Activated CD4-positive, alpha-beta T cell treated with anti-CD3 and anti-CD28 coated beads, Interleukin-10, Interleukin-2, amounts not matched to agents 100 ng/mL and 50 ng/mL, durations not matched to agents 16 hours and 8 hours (primary cell): ENCODE results near the gene ARHGAP30.
"Not testable (repeated sequence)": the region's sequence is repeated elsewhere in the genome, so short reads cannot be mapped to it uniquely, and the experiment has no call there.

Experiments used
- DNase-seq: peaks from one replicate; pipeline ENCODE4 v3.0.0-alpha.2; 2020

ARHGAP30 gene

DNA sequence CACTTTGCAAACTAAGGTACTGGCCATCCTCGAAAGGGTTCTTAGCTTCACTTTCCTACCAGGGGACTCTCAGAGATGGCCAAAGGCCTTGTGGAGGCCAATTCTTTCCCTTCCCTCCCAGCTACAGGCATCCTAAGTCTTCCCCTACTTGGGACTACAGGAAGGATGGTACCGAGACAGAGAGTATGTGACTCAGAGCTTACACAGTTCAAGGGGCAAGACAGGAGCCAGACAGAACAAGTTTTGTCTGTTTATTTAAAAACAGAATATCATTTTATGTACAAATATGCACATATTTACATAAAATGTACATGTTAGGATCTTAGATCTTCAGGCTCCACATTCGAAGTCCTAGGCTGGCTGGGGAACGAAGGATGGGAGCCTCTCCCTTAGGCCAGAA lies 1.1 kb upstream of the ARHGAP30 start:
- no peak for DNase-seq

DNA sequence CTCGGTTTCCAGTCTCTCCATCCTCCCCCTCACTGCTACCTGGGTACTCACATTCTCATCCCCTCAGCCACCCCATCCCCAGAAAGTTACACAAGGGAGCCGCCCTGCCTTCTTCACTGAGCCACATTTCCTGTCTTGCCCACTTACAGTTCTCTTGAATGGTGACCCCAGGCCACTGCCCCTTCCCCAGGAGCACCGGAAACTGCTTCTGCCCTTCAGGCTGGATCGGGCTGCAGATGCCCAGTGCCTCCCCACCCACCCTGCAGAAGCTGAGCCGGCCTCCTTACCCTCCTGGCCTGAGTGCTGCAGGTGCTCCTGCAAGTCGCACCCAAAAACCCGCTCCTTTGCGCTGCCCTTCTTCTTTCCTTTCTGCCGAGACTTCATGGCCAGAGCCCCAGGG lies 450 bp downstream of the ARHGAP30 start:
- peak; percentile 24 for DNase-seq

DNA sequence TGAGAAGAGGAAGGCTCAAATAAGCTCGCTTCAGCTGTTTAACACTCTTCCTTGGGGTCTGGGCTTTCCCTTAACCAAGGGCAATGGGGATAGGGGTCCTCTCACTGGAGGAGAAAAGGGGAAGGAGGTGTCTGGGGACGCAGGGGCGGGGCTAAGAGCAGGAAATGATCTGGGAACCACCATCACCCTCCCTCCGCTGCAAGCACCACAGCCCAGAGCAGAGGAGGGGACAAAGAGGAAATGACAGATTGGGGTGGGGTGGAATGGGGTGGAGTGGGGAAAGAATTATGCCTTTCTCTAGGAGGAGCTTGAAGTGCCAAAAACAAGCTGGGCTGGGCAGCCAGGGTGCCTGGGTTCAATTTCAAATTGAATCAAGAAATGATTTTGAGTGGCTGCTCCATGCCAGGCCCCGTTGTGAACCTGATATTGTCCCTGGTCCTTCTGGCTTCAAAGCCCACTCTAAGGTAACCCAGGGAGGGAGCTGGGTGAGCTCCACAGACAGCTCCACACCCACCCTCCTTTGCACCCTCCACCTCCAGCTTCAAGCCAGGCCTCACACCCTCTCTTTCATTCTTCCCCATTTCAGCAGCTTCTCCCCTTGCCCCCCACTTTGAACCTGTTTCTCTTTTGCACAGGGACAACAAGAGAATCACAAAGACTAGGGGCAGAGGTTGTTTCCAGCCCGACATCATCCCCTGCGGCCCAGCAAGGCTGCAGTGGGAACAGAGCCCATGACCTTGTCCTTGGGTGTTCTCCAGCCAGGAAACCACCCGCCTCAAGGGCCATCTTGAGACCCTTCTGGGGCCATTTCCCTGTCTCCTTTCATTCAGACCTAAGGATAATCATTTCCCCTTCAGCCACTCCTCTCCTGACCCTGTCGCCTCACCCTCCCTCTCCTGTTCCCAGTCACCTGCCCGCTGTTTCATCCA lies 1.1 kb downstream of the ARHGAP30 start:
- peak; percentile 91 for DNase-seq

DNA sequence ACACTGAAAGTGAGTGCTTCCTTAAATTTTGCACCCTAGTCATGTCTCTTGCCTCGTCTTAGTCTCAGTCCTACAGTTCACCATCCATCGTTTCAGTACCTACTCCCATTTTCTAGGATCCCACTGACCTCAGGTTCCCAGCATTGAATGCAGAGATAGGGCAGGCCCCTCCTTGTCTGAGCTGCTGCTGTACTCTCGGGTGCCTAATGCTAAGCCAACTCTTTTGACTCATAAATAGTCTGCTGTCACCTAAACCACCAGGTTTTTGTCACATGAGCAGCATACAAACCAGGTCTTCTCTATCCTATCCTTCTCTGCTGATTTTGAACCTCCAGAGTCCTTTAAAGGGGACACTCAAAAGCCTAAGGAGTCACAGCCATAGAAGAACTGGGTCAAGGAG lies 3.0 kb downstream of the ARHGAP30 start:
- DNase-seq, result peak; percentile 55

DNA sequence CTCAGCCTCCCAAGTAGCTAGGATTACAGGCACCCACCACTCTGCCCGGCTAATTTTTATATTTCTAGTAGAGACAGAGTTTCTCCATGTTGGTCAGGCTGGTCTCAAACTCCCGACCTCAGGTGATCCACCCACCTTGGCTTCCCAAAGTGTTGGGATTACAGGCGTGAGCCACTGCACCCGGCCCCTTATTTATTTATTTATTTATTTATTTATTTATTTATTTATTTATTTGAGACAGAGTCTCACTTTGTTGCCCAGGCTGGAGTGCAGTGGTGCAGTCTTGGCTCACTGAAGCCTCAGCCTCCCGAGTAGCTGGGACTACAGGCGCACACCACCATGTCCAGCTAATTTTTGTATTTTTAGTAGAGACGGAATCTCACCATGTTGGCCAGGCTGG lies 4.0 kb downstream of the ARHGAP30 start:
- not testable (repeated sequence) for DNase-seq

DNA sequence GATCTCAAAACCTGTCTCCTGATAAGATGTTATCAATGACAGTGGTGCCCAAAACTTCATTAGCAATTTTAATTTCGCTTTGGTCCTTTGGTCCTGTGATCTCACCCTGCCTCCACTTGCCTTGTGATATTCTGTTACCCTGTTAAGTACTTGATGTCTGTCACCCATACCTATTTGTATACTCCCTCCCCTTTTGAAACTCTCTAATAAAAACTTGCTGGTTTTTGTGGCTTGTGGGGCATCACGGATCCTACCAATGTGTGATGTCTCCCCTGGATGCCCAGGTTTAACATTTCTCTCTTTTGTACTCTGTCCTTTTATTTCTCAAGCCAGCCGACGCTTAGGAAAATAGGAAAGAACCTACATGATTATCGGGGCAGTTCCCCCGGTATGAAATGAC lies 5.8 kb downstream of the ARHGAP30 start:
- not testable (repeated sequence) for DNase-seq

DNA sequence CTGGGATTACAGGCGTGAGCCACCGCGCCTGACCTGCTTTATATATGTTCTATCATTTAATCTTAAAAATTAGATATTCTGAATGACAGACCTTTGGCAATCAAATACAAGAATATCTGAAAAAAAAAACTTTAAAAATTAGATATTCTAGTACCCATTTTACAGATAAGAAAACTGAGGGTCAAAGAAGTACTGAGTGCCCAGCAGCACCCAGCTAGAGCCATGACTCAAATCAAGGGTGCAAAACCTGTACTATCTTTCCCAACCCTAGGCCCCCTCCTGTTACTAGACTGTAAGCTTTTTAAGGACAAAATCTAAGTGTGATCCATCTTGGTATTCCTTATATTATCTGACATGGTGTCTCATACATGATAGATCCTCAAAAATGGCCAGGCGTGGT lies 8.3 kb downstream of the ARHGAP30 start:
- no peak for DNase-seq

DNA sequence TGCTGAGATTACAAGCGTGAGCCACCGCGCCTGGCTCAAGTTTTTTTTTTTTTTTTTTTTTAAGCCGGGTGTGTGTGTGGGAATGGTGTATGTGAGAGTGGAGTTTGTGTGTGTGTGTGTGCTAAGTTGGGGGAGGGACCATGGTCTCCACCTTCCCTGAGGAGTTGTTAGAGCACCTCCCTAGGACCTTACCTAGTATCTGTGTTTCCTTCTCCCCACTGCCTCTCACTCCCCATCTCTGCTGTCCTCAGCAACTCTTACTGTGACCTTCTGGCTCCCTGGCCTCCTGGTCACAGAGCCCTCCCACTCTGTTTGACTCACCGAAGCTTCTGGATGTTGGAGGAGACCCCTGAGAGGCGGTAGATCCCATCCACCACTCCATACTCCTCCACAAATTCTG lies 10.4 kb downstream of the ARHGAP30 start:
- DNase-seq, result no peak

DNA sequence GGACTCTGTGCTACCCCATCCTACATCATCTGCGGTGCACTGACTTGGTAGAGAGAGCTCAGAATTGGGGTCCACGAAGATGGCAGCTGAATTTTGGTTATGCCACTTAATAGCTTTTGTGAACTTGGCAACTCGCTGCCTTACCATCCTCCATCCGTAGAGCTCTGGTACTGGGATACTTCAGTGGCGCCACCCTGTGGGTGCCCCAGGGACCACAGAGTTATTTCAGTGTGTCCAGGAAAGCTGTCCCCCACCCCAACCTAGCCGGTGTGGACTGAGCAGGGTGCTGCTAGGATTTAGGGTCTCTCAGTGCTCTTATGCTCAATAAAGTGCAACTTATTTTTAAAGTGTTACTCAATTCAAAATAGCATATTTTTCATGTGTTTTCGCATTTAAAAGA lies 14.9 kb downstream of the ARHGAP30 start:
- no peak for DNase-seq

DNA sequence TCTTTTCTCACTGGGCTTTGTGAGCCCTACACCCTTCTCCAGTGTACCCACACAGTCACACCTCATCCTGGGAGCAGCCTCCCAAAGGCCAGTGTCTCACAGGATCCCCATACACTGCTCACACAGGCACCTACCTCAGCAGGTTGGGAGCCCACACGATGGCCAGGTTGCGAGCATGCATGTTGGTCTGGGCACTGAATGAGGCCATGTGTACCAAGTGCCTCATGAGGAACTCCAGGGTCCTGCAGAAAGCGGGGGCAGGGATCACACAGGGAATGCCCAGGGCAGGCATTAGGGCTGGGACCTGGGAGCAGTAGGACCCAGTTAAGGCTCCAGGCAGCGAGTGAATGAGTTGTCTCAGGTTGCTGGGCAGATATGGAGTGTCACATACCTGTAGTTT lies 15.5 kb downstream of the ARHGAP30 start:
- DNase-seq, result no peak

DNA sequence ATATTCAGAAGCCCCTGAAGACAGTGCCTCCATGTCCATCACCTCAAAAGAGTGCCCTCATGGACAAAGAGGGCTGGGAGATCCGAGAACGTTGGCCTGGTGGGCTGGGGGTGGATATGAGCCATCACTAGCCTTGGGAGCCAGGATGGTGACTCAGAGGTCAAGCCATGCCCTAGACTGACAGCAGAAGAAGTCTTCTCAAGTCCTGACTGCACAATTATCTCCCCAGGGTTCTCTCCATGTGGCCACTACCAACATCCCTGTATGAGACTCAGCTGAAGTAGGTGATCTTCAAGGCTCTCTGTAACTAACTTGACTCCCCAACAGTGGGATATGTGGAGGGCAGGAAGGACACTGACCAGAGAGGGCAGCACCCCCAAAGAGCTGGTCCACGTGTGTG lies 16.8 kb downstream of the ARHGAP30 start:
- DNase-seq, result no peak

DNA sequence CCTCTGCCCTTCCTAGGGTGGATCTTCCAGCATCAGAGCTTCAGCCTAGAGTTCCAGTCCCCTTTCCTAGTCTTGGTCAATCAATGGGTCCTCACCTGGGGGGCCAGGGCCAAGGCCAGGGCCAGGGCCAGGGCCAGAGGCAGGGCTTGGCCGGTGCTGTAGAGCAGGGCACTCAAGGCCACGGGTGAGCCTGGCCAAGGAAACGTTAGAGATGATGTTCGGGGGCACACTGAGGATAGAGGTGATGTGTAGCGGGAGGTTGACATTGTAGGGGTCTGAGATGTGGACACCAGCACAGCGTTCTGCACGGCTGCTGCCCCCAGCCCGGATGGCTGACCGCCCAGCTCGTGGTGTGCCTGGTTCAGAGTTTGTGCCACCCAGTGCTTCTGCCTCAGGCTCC lies 18.5 kb downstream of the ARHGAP30 start:
- no peak for DNase-seq

DNA sequence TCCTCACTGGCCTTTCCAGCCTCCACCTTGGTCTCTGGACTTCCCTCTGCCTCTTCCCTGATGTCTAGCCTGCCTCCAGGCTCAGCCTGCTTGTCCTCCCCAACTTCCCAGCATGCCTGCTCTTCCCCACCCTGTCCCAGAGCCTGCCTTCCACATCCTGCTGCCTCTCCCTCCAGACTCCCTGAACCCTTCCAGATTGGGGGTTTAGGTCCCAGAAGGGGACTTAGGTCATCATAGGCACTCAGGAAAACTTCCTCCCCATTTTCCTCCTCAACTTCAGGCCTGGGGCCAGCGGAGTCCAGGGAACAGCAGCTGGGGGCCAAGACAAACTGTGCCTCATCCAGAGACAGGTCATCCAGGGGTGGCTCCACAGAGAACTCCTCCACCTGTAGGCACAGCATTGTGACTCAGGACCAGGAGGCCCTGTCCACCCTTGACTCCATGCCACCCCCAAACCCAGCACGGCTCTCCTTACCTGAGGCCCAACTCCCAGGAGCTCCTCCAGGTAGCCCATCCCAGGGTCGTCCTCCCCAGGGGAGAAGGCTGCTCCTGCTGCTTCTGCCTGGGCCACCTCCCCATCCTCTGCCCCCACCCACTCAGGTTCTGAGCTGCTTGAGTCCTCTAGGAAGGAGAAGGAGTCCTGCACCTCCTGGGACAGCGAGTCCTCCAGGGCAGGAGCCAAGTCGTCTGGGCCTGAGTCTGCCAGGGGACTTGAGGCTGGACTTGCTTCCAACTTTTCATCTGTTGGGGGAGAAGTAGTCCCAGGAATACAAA lies 20.6 kb downstream of the ARHGAP30 start:
- DNase-seq, result no peak

DNA sequence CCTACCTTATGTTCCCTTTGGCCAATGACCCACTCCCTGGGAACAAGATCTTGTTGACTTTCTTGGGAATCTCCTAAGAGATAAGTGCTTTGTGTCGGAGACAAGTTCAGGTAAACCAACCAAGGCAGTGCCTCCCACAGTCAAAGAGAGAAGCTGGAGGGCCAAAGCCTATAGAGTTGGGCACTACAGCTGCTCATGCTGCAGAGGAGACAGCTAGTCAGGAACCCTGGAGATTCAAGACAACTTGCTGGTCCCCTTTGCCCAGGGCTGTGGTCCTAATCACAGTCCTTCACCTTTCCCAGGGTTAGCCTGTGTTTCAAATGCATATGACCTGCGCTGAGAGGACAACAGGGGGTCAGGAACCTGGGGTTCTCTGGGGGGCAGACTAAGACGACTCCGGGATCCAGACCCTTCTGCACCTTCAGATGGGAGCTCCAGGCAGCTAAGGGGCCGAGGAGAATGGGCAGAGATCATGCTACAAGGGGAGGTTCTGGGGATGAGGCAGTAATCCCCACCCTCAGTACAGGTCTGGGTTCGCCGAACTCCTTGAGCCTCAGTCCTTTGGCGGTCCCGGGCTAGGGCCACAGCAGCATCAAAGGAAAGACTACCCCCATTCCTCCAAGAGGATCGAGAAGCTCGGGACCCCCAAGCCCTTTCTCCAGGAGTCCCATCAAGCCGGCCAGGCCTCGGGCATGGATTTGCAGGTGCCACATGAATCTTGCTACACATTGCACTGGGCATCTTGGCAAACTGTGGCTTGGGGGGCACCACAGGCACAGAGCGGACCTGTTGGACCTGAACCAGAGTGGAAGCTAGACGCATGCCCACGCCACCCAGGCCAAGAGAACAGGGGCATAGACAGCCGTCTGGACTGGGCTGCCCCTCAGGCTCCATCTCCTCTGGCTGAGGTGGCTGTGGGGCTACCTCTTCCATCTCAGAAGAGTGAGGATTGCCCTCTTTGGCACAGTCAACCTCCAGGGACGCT lies 22.0 kb downstream of the ARHGAP30 start:
- no peak for DNase-seq

DNA sequence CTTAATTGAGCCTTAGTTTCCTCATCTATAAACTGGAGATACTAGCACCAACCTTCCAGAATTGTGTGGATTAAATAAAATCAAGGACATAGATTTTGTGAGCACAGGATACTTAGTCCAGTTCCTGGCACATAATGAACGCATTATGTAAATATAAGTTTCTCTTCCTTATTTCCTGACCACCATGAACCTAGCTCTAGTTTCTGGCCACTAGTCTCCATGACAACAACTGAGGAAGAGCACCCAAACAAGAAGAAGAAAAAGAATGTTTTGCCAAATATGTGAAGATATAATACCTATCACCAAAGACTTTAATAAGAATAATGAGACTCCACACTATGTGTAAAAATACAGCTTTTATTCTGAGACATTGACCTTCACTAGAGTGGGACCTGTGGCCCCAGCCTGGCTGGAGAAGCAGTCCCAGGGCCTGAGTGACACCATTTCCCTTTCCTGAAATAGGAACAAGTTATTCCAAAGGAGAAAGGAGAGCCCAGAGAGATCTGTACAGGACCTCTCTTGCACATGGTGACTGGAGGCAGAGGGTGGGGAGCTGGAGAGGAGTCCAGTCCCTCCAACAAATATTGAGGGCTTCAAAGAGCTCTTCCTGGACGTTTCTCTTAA lies 23.0 kb downstream of the ARHGAP30 start:
- DNase-seq, result no peak

DNA sequence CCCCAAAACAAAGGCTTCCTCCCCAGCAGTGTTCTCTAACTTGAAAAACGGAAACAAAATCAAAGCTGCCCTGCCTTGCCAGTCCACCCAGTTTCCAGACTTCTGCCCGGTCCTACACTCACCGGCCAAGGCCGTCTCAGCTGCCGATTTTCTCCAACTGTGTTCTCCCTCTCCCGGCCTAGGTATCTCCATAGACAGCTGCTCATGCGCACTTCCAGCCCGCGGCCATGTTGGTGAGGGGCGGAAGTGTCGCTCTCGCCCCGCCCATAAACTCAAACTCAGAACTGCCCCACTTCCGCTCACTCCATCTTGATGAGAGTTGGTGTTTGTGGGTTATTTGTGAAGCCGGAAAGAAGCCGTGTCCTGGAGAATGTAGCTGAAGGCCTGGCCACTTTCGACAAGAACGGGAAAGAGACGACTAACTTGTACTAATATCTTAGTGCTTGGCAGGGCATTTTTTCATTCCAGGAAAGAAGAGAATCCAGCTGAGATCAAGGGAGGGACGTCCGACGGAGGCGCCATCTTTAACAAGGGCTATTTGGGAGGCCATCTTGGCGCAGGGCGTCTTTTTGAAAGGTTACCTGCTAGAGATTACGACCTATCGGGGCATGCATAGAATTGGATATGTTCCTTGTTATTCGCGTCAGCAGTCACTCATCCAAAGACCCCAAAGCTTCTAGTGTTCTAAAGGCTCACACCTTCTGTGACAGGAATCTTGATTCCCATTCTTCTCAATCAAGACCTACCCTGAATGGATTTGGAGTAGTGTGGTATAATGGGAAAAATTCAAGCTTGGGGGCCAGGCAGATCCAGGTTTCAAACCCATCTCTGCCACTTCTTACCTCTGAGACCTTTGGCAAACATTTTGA lies 23.7 kb downstream of the ARHGAP30 start, which contains the start of gene USF1:
Gene USF1, minus strand, starts transcription at position 242 of the 869 bp plus-strand sequence. CDS start 2,702 bp downstream, outside the sequence.
- DNase-seq, result peak; percentile 96

DNA sequence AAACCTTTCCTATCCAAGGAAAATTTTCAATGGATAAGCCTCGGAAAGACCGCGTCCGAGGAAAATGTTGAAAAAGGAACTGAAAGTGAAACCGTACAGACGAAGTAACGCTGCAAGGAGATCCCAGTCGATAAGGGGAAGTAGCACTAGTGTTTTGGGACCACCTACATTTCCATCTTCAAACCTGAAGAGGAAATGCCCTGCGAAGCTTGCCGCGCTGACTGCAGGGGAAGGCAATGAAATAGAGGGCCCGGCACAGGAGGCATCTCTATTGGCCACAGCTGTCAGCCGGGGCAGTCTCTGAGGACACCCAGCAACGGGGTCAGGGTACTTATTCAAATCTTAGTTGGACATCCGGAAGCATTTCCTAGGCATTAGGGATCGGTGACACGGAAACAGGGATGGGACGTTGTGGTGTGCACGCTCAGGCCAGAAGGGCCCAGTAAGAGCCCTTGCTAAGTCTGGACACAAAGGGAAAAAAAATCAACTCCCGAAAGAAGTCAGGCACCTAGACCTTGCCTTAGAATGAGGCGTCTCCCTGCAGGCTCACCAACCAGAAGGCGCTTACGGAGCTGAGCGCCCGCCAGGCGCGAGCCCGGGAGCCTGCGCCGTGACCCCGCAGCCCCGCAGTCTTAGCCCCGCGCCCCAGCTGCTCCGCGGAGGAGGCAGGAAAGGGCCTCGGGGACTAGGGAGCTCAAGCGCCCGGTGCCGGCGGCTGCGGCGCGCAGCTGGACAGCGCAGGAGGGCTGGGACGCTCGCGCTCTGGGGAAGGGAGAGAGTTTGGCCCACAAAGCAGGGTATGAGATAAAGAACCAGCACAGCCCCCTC lies 24.6 kb downstream of the ARHGAP30 start:
- peak; percentile 78 for DNase-seq

DNA sequence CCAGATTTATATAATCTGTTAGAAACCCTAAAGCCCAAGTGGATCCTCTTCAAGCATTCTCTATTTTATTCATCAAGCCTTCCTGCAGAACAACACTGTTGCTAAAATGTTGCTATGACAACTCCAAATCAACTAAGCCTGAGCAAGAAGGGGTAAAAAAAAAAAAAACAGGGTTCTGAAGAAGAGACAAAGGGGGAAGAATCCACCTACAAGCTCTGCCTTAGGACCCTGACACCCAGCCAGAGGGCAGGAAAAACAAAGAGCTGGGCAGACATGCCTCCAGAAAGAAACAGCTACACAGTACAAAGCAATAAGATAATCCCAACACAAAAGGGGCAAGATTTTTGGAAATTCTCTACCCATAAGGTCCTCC lies 25.2 kb downstream of the ARHGAP30 start:
- DNase-seq, result peak; percentile 34

DNA sequence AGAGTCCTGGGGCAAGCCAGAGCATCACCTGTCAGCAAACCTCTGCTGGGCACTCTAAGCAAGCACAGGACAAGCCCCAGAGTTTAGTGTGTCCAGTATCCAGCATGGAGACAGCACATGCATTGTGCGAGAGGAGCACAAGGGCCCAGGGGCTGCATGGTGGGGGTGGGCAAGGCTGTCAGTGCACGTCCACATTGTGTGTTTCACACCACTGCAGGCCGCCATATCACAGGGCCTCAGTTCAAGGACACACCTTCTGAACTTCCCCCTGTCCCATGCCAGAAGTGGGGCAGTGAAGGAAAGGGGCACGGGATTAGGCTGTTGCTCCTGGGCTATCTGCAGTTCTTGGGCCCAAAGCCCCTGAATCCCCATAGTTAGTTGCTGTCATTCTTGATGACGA lies 30.1 kb downstream of the ARHGAP30 start:
- no peak for DNase-seq

DNA sequence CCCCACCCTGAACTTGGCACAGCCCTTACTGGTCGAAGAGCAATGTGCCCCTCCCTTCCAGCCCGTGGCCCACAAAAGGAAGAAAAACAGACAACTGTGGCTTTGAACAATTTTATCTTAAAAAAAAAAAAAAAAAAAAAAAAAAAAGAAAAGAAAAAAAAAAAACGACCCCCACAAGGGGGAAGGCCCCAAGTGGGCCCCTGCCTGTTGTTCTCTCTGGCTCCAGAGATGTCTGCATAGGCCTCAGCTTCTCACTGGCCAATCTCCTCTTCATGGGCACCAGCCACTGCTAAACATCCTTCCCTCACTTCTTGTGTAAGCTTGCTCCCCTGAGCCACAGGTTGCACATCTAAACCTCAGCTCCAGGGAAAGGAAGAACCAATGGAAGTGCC lies 30.5 kb downstream of the ARHGAP30 start:
- no peak for DNase-seq
